NOMO-1 treated with DMSO at 0.1 percent for 48 hours (cell line): ENCODE measurements around the gene CTSD.

Experiments used
- DNase-seq: peaks from one replicate; lab custom pipeline; 2025; ENCODE audit not compliant: unreplicated experiment; lab: John Stamatoyannopoulos, UW

The CTSD gene

DNA sequence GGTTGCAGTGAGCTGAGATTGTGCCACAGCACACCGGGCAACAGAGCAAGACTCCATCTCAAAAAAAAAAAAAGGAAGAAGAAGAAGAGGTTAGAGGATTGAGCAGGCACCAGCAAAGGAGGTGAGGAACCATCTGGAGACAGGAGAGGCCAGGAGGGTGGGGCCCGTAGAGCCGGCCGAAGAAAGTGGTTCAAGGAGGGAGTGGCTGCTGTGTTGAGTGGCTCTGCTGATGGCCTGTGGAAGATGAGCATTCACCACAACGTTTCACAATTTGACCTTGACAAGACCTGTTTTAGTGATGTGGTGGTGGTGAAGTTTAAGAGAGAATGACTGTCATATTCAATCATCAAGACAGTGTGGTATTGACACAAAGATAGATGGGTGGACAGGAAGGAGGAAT lies 6.8 kb upstream of the CTSD start:
- DNase-seq, result peak; percentile 94

DNA sequence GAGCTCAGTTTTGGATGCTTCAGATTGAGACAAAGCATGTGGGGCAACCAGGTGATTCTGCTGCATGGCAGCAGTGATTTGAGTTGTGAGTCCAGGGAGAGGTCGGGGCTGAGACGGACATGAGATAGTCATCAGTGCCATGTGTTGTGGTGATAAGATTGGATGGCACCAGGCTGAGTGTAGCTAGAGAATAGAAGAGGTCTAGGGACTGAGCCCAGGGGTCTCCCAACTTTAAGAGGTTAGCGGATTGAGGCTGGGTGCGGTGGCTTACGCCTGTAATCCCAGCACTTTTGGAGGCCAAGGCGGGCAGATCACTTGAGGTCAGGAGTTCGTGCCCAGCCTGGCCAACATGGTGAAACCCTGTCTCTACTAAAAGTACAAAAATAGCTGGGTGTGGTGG lies 6.3 kb upstream of the CTSD start:
- DNase-seq, result no peak

DNA sequence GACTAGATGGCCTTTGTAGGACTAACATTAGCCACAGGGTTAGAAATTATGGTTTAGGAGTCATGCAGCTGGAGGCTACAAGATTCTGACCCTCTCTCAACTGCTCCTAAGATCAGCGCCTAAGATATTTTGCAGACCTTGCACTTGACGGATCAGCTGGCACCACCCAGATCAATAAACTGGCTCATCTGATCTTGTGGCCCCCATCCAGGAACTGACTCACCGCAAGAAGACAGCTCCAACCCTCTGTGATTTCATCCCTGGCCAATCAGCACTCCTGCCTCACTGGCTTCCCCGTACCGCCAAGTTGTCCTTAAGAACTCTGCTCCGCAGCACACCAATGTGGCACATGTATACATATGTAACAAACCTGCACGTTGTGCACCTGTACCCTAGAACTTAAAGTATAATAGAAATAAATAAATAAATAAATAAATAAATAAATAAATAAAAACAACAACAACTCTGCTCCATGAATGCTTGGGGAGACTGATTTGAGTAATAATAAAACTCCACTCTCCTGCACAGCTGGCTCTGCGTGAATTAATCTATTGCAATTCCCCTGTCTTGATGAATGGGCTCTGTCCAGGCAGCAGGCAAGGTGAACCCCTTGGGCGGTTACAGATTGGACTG lies 5.7 kb upstream of the CTSD start:
- peak; percentile 28 for DNase-seq

DNA sequence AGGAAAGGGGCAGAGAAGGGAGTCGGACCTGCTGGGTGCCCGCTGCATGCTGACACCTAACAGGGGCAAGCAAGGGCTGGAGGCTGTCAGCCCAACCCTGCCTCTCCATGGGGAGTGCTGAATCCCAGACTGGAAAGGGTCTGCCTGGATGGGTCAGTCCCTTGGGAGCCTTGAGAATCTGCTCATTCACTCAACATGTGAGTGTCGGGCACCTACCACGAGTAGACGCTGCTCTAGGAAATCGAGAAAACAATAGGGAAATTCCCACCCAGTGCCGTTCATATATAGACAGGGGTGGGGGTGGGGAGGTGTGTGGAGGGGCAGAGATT lies 4.4 kb upstream of the CTSD start:
- DNase-seq, result no peak

DNA sequence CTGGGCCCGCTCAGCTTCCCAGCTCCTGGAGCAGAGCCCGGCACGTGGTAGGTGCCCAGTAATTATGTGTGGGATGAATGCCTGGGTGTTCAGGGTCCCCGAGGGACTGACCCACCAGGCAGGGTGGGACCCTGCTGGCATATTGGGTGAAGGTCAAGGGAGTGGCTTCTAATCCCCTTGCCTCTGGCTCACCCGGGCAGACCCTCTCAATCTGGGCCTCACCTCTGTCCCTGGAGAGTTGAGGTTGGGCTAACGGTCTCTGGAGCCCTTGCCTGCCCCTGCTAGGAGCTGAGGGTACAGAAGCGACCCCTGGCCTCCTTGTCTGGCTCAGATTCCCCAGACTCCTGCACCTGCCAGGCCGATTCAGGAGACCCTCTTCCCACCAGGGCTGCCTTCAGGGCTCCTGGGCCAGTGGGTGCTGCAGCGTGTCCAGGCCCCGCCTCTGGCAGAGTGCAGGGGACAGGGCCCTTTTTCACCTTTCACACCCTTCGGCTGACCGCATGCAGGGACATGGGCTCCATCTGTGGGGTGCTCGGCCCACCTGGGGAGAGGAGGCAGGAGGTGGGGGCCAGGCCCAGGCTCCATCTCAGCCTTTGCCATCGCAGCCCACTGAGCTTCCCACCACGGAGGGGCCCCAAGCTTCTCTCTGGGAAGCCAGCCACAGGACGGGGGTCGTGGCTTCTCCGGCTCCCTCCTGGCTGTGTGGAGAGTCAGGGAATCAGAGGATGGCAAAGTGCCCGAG lies 3.8 kb upstream of the CTSD start:
- DNase-seq, result no peak

GRCh38 chr11:1766719-1767398 lies 3.1 kb upstream of the CTSD start:
- DNase-seq, result no peak

GRCh38 chr11:1765871-1766718 lies 2.4 kb upstream of the CTSD start:
- DNase-seq, result no peak

GRCh38 chr11:1763336-1763795 lies 361 bp downstream of the CTSD start:
- no peak for DNase-seq

DNA sequence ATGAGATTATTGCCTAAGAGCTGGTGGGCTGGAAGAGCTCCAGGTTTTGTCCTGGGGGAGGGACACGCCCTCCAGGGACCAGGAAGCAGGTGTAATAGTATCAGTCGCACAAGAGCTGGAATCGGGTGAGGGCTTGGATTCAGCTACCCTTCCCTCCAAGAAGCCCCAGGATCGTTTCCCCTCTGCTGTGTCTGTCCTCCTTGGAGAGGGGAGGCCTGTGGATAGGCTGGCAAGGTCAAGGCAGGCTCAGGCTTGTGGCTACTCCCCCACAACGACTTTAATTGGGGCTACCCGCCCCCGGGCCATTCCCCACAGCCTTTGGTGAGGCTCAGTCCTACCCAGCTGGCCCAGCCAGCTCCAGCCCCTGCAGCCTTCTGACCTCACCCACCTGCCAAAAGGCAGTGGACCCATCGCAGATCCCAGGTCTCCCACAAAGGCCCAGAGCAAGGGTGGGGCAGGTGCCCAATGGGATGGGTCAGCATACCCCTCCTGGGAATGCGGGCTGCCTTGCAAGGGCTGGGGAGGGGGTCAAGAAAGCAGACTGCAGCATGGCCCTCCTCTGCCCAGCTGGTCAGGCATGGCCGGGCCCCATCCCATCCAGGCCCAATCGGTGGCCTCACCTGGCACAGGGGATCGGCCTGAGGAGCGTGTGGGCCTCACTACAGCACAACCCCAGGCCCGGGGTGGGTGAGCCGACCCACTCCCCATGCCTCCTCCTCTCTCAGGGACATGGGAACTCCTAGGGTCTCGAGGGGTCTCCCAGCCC lies 1.0 kb downstream of the CTSD start:
- no peak for DNase-seq

DNA sequence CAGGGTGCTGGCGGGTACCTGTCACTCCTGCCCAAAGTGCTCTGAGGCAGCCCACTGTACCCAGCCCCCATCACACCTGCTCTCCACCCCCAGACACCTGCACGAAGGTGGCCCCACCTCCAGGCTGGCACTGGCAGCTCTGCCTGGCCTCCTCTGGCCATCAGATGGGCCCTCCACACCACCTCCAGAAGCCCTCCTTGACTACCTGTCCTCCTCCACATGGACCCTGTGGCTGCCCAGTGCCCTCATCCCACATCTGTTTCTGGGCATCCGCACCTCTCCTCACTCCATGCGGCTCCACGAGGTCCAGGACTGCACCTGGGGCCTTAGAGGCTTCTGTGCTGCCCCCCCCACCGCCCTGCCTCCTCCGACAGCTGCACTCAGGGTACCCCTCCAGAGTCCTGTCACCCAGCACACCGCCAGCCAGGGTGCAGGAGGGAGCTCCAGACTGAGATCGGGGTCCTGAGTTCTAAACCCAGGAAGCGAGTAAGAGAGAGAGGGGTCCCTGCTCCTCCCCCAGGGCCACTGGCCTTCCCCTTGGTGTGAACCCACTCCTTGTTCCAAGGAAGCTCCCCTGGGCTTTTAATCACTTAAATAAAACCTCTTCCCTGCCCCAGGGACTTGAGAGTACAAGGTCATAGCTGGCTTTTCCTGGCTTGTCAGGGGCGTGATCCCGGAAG lies 1.7 kb downstream of the CTSD start:
- no peak for DNase-seq

DNA sequence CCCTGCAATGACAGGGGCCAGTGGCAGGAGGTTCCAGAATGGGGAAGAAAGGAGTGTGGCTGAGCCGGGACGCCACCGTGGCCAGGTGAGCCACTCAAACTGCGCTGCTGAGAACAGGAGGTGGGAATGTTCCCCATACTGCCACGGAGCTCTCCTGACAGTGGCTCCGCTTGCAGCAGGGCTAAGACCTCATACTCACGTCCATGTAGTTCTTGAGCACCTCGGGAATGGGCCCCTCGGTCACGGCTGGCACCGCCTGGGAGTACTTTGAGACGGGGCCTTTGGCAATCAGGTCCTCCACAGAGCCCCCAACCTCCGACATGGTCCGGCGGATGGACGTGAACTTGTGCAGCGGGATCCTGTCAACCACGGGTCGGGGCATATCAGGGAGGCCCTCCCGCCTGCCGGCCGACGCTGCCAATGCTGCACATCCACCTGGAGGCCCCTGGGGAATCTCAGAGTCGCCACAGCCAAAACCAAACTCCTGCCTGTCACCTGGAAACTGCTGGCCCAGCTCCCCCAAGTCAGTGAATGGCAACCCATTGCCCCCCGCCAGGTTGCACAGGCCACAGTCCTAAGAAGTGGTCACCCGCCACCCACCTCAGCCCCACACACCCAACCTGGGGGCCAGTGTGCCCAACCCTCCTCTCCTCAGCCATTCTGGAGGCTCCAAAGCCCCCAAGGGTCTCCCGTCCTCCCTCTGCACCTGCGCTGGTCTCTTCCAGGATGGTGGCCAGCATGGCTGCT lies 2.4 kb downstream of the CTSD start:
- no peak for DNase-seq

DNA sequence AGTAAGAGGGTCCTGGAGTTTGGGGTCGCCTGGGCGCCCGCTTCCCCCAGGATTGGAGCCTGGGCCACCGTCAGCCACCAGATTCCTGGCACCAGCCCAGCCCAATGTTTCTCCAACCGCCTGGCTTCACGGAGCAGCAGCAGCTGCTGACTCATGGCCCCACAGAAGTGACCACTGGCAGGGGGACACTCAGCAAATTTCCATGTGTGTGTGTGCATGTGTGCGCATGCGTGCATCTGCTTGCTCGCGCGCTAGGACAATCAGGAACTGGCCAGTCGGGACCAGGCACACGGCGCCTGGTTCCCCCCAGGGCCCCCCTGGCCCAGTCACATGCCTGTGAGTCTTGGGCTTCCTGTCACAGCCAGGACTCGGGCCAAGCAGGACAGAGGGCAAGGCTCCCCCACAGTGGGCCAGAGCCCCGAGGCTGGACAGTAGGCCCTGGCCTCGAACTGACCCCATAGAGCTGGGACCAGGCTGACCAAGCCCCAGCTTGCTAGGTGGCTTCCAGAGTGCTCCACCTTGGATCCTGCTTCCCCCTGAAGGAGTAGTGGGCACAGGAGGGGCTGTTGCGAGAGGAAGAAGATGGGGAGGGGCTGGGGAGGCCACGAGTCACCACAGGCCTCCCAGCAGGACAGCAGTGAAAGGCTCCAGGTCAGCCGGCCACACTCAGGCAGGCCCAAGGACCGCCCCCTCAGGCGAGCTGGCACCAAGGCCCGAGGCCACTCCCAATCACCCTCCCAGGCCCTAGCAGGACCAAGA lies 3.2 kb downstream of the CTSD start:
- DNase-seq, result no peak

GRCh38 chr11:1759851-1760220 lies 3.9 kb downstream of the CTSD start:
- DNase-seq, result no peak

GRCh38 chr11:1759151-1759850 lies 4.4 kb downstream of the CTSD start:
- DNase-seq, result no peak

- DNase-seq, result no peak
Observed at GRCh38 chr11:1758611-1759150, 5.0 kb downstream of the CTSD start.

DNA sequence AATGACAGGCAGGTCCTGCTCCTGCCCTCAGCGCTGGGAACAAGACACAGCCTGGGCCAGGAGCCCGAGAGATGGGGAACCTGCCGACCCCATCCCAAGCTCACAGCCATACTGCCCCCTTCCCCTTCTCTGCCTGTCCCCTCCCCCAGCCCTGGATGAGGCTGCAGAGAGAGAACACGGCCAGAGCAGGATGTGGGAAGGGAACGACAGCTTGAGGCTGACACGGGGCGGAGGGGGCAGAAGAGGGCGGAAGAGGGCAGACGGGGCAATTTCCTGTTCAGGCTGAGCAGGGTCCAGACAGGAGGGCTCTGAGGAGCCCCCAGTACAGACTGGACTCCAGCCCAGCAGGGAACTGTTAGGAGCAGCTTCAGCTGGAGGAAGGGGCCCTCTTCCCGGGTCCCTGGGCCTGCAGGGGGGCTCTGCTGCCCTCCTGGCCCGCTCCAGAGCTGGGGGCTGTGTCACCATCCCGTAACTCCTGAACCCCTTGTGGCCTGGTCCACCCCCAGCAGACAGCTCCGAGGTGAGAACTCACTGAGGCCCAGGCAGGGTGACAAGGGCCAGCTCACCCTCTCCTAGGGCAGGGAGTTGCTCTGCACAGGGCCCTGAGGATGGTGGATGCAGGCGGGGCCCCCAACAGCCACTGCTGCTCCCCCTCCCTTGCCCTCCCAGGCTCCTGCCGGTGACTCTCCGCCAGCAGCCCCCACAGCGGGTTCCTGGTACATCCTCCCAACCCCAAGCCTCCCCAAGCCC lies 5.7 kb downstream of the CTSD start:
- peak; percentile 24 for DNase-seq
